MM.1S (cell line): Measurements from ENCODE around the gene CHSY3.

ENCODE experiments used
- DNase-seq: peaks from one replicate; pipeline ENCODE4 v3.0.0-alpha.2; 2015
- H2AFZ ChIP-seq: fragments of 300-600 bp; sonication (generic); 2 replicates; pipeline ENCODE4 v1.6.0; 2016; ENCODE audit warnings: antibody characterized with exemption, low read length
- H3F3A ChIP-seq: fragments of 300-600 bp; sonication (generic); 2 replicates; pipeline ENCODE4 v1.6.1; 2016; ENCODE audit warnings: mild to moderate bottlenecking, antibody characterized with exemption, low read length, moderate library complexity, mixed read lengths; ENCODE audit not compliant: insufficient read depth
- H3K27ac ChIP-seq: fragments of 300-600 bp; sonication (generic); 2 replicates; pipeline ENCODE4 v1.5.1; 2016; ENCODE audit warnings: mild to moderate bottlenecking, low read length
- H3K27me3 ChIP-seq: fragments of 300-600 bp; sonication (generic); replicated peaks from 2 replicates; pipeline ENCODE4 v1.6.0; 2016; ENCODE audit warnings: low read length; ENCODE audit not compliant: insufficient read depth
- H3K36me3 ChIP-seq: fragments of 300-600 bp; sonication (generic); replicated peaks from 2 replicates; pipeline ENCODE4 v1.6.1; 2016; ENCODE audit warnings: mild to moderate bottlenecking, low read length, mixed read lengths; ENCODE audit not compliant: insufficient read depth
- H3K4me1 ChIP-seq: fragments of 300-600 bp; sonication (generic); 2 replicates; pipeline ENCODE4 v1.6.1; 2016; ENCODE audit warnings: low read length, mixed read lengths
- H3K4me2 ChIP-seq: fragments of 300-600 bp; sonication (generic); 2 replicates; pipeline ENCODE4 v1.6.0; 2016; ENCODE audit warnings: low read depth, low read length
- H3K4me3 ChIP-seq: fragments of 300-600 bp; sonication (generic); 2 replicates; pipeline ENCODE4 v1.5.1; 2016; ENCODE audit warnings: low read length, mixed read lengths
- H3K79me2 ChIP-seq: fragments of 300-600 bp; sonication (generic); 2 replicates; pipeline ENCODE4 v1.6.1; 2016; ENCODE audit warnings: mixed run types, low read length, mixed read lengths
- H3K9ac ChIP-seq: fragments of 300-600 bp; sonication (generic); 2 replicates; pipeline ENCODE4 v1.6.1; 2016; ENCODE audit warnings: low read length, mixed read lengths
- H3K9me2 ChIP-seq: fragments of 300-600 bp; sonication (generic); replicated peaks from 2 replicates; pipeline ENCODE4 v1.6.1; 2016; ENCODE audit warnings: mild to moderate bottlenecking, low read length, mixed read lengths; ENCODE audit not compliant: insufficient read depth
- H3K9me3 ChIP-seq: fragments of 300-600 bp; sonication (generic); replicated peaks from 2 replicates; pipeline ENCODE4 v1.6.1; 2016; ENCODE audit warnings: mild to moderate bottlenecking, low read length, mixed read lengths; ENCODE audit not compliant: insufficient read depth
- H4K20me1 ChIP-seq: fragments of 300-600 bp; sonication (generic); 2 replicates; pipeline ENCODE4 v1.6.1; 2016; ENCODE audit warnings: mild to moderate bottlenecking, low read length, moderate library complexity, mixed read lengths; ENCODE audit not compliant: insufficient read depth
- CTCF ChIP-seq: fragments of 300-600 bp; sonication (generic); IDR thresholded peaks from 2 replicates; pipeline ENCODE4 v1.5.1; 2016; ENCODE audit warnings: antibody characterized with exemption, low read length, mixed read lengths
- EZH2 ChIP-seq: fragments of 300-600 bp; sonication (generic); optimal IDR thresholded peaks from 2 replicates; pipeline ENCODE3; 2017; ENCODE audit warnings: low read depth, mild to moderate bottlenecking, antibody characterized with exemption, low read length, mixed read lengths
- EZH2phosphoT487 ChIP-seq: fragments of 300-600 bp; sonication (generic); IDR thresholded peaks from 2 replicates; pipeline ENCODE4 v1.6.1; 2018; ENCODE audit warnings: antibody characterized with exemption, low read length

CHSY3 gene

DNA sequence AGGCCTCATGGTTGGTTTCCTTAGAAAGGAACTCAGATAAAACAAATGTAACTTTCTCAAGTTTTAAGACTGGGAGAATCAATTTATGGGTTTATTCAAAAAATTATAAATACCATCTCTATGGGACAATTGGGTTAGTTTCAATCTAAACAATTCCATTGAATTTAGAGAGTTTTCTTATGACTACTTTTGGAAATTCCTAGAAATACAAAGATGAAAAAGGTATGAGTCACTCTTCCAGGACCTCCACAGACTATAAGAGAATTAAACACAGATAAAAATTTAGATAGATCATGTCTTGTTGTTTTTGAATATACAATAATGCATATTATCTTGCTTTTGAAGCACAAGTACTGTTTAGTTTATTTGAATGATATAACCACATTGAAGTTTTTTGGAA, 188.7 kb downstream of the CHSY3 start:
- Histone ChIP-seq H2AFZ (no peak overlapping the region), H3K4me2 (no peak overlapping the region), H3K9me3 (no peaks in the 10 kb centered on the region), H3K9me2 (no peaks in the 10 kb centered on the region), H3K27ac (no peak overlapping the region), H3K27me3 (no peaks in the 10 kb centered on the region), H3K36me3 (no peaks in the 10 kb centered on the region), H3K9ac (no peak overlapping the region), H3K79me2 (no peaks in the 10 kb centered on the region), H4K20me1 (no peaks in the 10 kb centered on the region), H3K4me3 (no peak overlapping the region), H3K4me1 (no peaks in the 10 kb centered on the region), H3F3A (no peaks in the 10 kb centered on the region)
- no peak for DNase-seq
- TF ChIP-seq EZH2phosphoT487, result no peak
- TF ChIP-seq CTCF, result no peak
- no peak for TF ChIP-seq EZH2

- Histone ChIP-seq H2AFZ (no peak overlapping the region), H3K36me3 (no peaks in the 10 kb centered on the region), H3K4me1 (no peaks in the 10 kb centered on the region), H3F3A (no peaks in the 10 kb centered on the region), H3K27ac (no peak overlapping the region), H3K27me3 (no peaks in the 10 kb centered on the region), H3K9me2 (no peaks in the 10 kb centered on the region), H3K9ac (no peak overlapping the region), H3K79me2 (no peaks in the 10 kb centered on the region), H3K4me2 (no peak overlapping the region), H3K4me3 (no peak overlapping the region), H4K20me1 (no peaks in the 10 kb centered on the region), H3K9me3 (no peaks in the 10 kb centered on the region)
- no peak for DNase-seq
- no peak for TF ChIP-seq EZH2phosphoT487
- no peak for TF ChIP-seq CTCF
- TF ChIP-seq EZH2, result no peak
Measured at GRCh38 chr5:130096483-130096882, 192.2 kb downstream of the CHSY3 start.

- Histone ChIP-seq H3K79me2 (no peaks in the 10 kb centered on the region), H3K27ac (no peak overlapping the region), H3F3A (no peaks in the 10 kb centered on the region), H4K20me1 (no peaks in the 10 kb centered on the region), H2AFZ (no peak overlapping the region), H3K9me3 (no peaks in the 10 kb centered on the region), H3K4me1 (peaks cover 15% of the 10 kb centered on the region), H3K36me3 (no peaks in the 10 kb centered on the region), H3K27me3 (no peaks in the 10 kb centered on the region), H3K4me3 (no peak overlapping the region), H3K9me2 (no peaks in the 10 kb centered on the region), H3K9ac (no peak overlapping the region), H3K4me2 (no peak overlapping the region)
- TF ChIP-seq CTCF (no peak), EZH2phosphoT487 (no peak), EZH2 (no peak)
- no peak for DNase-seq
Measured at GRCh38 chr5:130099008-130099407, 194.7 kb downstream of the CHSY3 start.
